Uterus (tissue), 4 donors: ENCODE data around the gene LRP11. TPM values are rescaled to one million over a fixed set of nuclear protein-coding genes. Genes with fewer than 3 reads are reported as not detected.
"Not testable (repeated sequence)": the region's sequence is repeated elsewhere in the genome, so short reads cannot be mapped to it uniquely, and the experiment has no call there.

Experiments used
- DNase-seq, 2 donors: peaks; one replicate each; pipeline ENCODE4 v3.0.0-alpha.2; 2019 to 2020
- H3K27ac ChIP-seq, 2 donors: fragments of 200-600 bp; sonication (generic); 1 replicate in 1 of 2; 2 replicates in 1 of 2; pipeline ENCODE4 v1.5.1; 2016 to 2018
- H3K27me3 ChIP-seq, 2 donors: fragments of 200-600 bp; sonication (generic); one replicate each; pipeline ENCODE4 v1.5.1; 2018 to 2019; ENCODE audit warnings: control low read depth in 1 of 2
- H3K36me3 ChIP-seq, 2 donors: fragments of 200-600 bp; sonication (generic); one replicate each; pipeline ENCODE4 v1.5.1; 2019; ENCODE audit warnings: control low read depth in 1 of 2
- H3K4me1 ChIP-seq, 2 donors: fragments of 200-600 bp; sonication (generic); one replicate each; pipeline ENCODE4 v1.5.1; 2018 to 2019; ENCODE audit warnings: control low read depth in 1 of 2
- H3K4me3 ChIP-seq, 2 donors: fragments of 200-600 bp; sonication (generic); 1 replicate in 1 of 2; 2 replicates in 1 of 2; pipeline ENCODE4 v1.5.1; 2018 to 2019; ENCODE audit warnings: mild to moderate bottlenecking in 1 of 2
- H3K9me3 ChIP-seq, 2 donors: fragments of 200-600 bp; sonication (generic); one replicate each; pipeline ENCODE4 v1.5.1; 2019; ENCODE audit warnings: control low read depth in 1 of 2
- CTCF ChIP-seq, 4 experiments: fragments of 200-600 bp in 2 of 4; fragments of 450-650 bp in 2 of 4; sonication (generic) in 2 of 4; IDR thresholded peaks; one replicate each; pipeline ENCODE4 v1.5.1; 2016 to 2019; ENCODE audit warnings: antibody characterized with exemption in 4 of 4, mild to moderate bottlenecking in 2 of 4, moderate library complexity in 1 of 4
- POLR2A ChIP-seq, 2 donors: fragments of 450-650 bp; IDR thresholded peaks; one replicate each; pipeline ENCODE4 v1.6.1; 2016; ENCODE audit warnings: antibody characterized with exemption in 2 of 2, mild to moderate bottlenecking in 1 of 2, moderate library complexity in 1 of 2
- intact Hi-C: fragments of 100-400 bp; cut with DNase I; formaldehyde crosslinking; loops from one replicate; pipeline ENCODE4 v1.15.1; 2023; ENCODE audit warnings: low total_unique reads
- total RNA-seq, 4 donors: library from RNA; depleted of rRNA in 3 of 4; stranded (reverse); fragments of >200 nt in 3 of 4; gene quantifications; one replicate each; pipeline versions ENCODE4 v1.1.0 to v1.2.4, GENCODE V29; 2014 to 2023
- donor health status: DM: yes; HTN: yes; CAD: no.

The LRP11 gene
- total RNA-seq, 4 donors from 2014 or later, result 22.0 to 61.7 (median 29.8) TPM

GRCh38 chr6:149895048-149895590 is 31.0 kb upstream of the LRP11 start:
- no peaks in the 10 kb centered on the region for H3K4me1 ChIP-seq
- H3K27ac ChIP-seq, result peak overlapping the region; percentile 72 to 76
- no peaks in the 10 kb centered on the region for H3K9me3 ChIP-seq
- peak; percentile 52 to 66 for DNase-seq
- no peak overlapping the region for H3K4me3 ChIP-seq
- TF ChIP-seq CTCF (IDR thresholded peaks at IDR 0.05) (no peak), POLR2A (IDR thresholded peaks at IDR 0.05) (no peak)
- H3K36me3 ChIP-seq, result no peaks in the 10 kb centered on the region
- intact Hi-C loops, result no loop called here
- H3K27me3 ChIP-seq, result no peaks in the 10 kb centered on the region

- not testable (repeated sequence) for H3K9me3 ChIP-seq
Observed at GRCh38 chr6:149891864-149892263, 27.7 kb upstream of the LRP11 start.

DNA sequence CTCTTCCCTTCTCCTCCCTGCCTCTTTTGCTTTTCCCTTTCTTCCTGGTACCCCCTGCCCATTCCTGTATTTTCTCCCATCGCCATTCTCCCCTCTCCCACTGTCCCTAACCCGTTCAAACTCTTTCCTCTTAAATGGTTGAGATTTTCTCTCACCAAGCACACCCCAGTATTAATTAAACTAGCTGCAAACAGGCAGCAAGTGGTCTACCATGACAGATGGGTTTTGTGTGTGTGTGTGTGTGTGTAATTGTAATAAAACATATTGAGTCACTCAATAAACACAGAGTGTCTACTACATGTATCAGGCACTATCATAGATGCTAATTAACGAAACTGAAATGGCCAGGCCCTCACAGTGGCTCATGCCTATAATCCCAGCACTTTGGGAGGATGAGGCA is 27.1 kb upstream of the LRP11 start:
- H3K27ac ChIP-seq, result no peak overlapping the region
- no peak for TF ChIP-seq CTCF (IDR thresholded peaks at IDR 0.05)
- TF ChIP-seq POLR2A (IDR thresholded peaks at IDR 0.05), result no peak
- no peak overlapping the region for H3K4me3 ChIP-seq
- no peaks in the 10 kb centered on the region for H3K27me3 ChIP-seq
- intact Hi-C loops, result no loop called here
- H3K36me3 ChIP-seq, result no peaks in the 10 kb centered on the region
- no peaks in the 10 kb centered on the region for H3K4me1 ChIP-seq
- no peak for DNase-seq
- no peaks in the 10 kb centered on the region for H3K9me3 ChIP-seq

More at GRCh38 chr6:149891864-149892263, 27.7 kb upstream of the LRP11 start:
- H3K4me1 ChIP-seq, H3K36me3 ChIP-seq, H3K27ac ChIP-seq, intact Hi-C loops, H3K27me3 ChIP-seq, DNase-seq, H3K4me3 ChIP-seq: not testable (repeated sequence)

DNA sequence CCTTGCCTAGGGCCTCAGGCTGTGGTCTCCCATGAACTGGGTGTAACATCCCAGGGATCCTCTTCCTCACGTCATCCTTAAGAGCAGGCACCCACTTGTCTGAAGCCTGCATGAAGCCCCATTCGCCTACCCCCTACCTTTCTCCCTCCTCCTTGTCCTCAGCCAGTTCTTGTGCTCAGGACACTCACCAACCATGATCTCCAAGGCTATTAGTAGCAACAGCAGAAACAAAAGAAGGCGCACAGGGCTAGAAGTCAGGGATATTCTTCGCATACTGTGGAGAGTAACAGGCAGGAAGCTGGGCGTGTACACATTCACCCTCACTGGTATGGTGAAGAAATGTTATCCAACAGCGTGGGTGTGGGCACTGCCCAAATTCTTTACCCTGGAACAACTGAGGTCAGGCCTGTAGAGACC is 26.5 kb upstream of the LRP11 start:
- no peak for DNase-seq
- H3K4me3 ChIP-seq, result no peak overlapping the region
- no peak overlapping the region for H3K27ac ChIP-seq
- no peaks in the 10 kb centered on the region for H3K36me3 ChIP-seq
- no peaks in the 10 kb centered on the region for H3K27me3 ChIP-seq
- intact Hi-C loops, result no loop called here
- no peaks in the 10 kb centered on the region for H3K4me1 ChIP-seq
- no peak for TF ChIP-seq POLR2A (IDR thresholded peaks at IDR 0.05)
- TF ChIP-seq CTCF (IDR thresholded peaks at IDR 0.05), result no peak
- no peaks in the 10 kb centered on the region for H3K9me3 ChIP-seq

DNA sequence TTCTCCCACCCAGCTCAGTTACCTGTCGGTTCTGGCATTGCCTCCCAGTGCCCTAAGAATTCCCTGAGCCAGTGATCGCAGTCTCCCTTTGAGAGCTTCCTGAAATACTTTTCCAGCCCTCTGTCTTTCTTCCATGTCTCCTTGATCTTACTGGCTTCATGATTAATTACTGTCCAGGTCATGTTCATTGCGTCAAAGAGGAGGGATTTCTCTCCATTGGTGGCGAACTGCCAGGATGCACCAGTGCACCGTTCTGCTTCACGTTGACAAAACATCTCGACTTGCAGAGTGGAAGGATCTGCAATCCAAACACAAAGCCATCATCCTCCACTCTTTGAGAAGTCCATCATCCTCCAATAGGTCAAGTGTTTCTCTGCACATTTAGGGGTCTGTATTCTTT is 25.2 kb upstream of the LRP11 start:
- TF ChIP-seq CTCF (IDR thresholded peaks at IDR 0.05), result no peak
- intact Hi-C loops, result no loop called here

GRCh38 chr6:149888659-149889058 is 24.5 kb upstream of the LRP11 start:
- no peak overlapping the region for H3K27ac ChIP-seq
- no peak overlapping the region for H3K4me3 ChIP-seq
- no peaks in the 10 kb centered on the region for H3K27me3 ChIP-seq
- no peak for DNase-seq
- H3K36me3 ChIP-seq, result no peaks in the 10 kb centered on the region
- no peaks in the 10 kb centered on the region for H3K4me1 ChIP-seq
- no peaks in the 10 kb centered on the region for H3K9me3 ChIP-seq
- TF ChIP-seq CTCF (IDR thresholded peaks at IDR 0.05) (no peak), POLR2A (IDR thresholded peaks at IDR 0.05) (no peak)
- intact Hi-C loops, result no loop called here

More for the DNA sequence above, 25.2 kb upstream of the LRP11 start:
- Histone ChIP-seq H3K9me3 (no peaks in the 10 kb centered on the region), H3K27me3 (no peaks in the 10 kb centered on the region), H3K36me3 (no peaks in the 10 kb centered on the region), H3K4me3 (no peak overlapping the region), H3K27ac (no peak overlapping the region), H3K4me1 (no peaks in the 10 kb centered on the region)
- DNase-seq, result no peak
